SK-N-SH (cell line): ENCODE data around the gene ZSCAN22. TPM values are rescaled to one million over a fixed set of nuclear protein-coding genes. Genes with fewer than 3 reads are reported as not detected.
A peak's percentile ranks its signal among the peaks of the same experiment; 100 is the strongest.

Source experiments
- CTCF ChIA-PET: fragments of 300-600, 350-600 bp; formaldehyde crosslinking; extraction: SDS; loops from one replicate; lab custom pipeline; 2021; lab: Yijun Ruan, JAX
- POLR2A ChIA-PET: fragments of 350-600 bp; sonication (Branson Sonifier 250); formaldehyde crosslinking; extraction: SDS; loops from one replicate; lab custom pipeline; 2020; ENCODE audit warnings: antibody characterized with exemption, inconsistent platforms; lab: Yijun Ruan, JAX
- DNase-seq: peaks from one replicate; pipeline ENCODE4 v3.0.0; 2012
- H2AFZ ChIP-seq: fragments of 200-600 bp; sonication (generic); 2 replicates; pipeline ENCODE4 v1.8.1; 2016; ENCODE audit warnings: antibody characterized with exemption, mild to moderate bottlenecking, low read depth
- H3F3A ChIP-seq: fragments of 200-600 bp; sonication (generic); replicated peaks from 2 replicates; pipeline ENCODE3; 2016; ENCODE audit warnings: antibody characterized with exemption, mild to moderate bottlenecking; ENCODE audit not compliant: insufficient read depth
- H3K27ac ChIP-seq, 2 experiments: fragments of 200-500 bp in 1 of 2; fragments of 200-600 bp in 1 of 2; sonication (Bioruptor generic) in 1 of 2; sonication (generic), shearing (Covaris generic) in 1 of 2; 2 replicates each; pipeline versions ENCODE4 v1.5.1 to v1.6.1; 2014 to 2016; ENCODE audit warnings: low read depth in 2 of 2, inconsistent platforms in 1 of 2, low read length in 1 of 2, mild to moderate bottlenecking in 1 of 2, mixed read lengths in 1 of 2
- H3K27me3 ChIP-seq: fragments of 200-600 bp; sonication (generic), shearing (Covaris generic); 2 replicates; pipeline ENCODE4 v1.6.1; 2016; ENCODE audit warnings: mixed run types; ENCODE audit not compliant: insufficient read depth
- H3K36me3 ChIP-seq, 2 experiments: fragments of 200-500 bp in 1 of 2; fragments of 200-600 bp in 1 of 2; sonication (Bioruptor generic) in 1 of 2; sonication (generic) in 1 of 2; replicated peaks in 1 of 2; 2 replicates each; pipeline versions ENCODE3 to v1.5.1; 2014 to 2016; ENCODE audit warnings: low read length in 1 of 2, mild to moderate bottlenecking in 1 of 2; ENCODE audit not compliant: insufficient read depth in 2 of 2, control insufficient read depth in 1 of 2
- H3K4me1 ChIP-seq, 2 experiments: fragments of 200-500 bp in 1 of 2; fragments of 200-600 bp in 1 of 2; sonication (Bioruptor generic) in 1 of 2; sonication (generic), shearing (Covaris generic) in 1 of 2; 2 replicates each; pipeline versions ENCODE4 v1.5.1 to v1.6.1; 2014 to 2016; ENCODE audit warnings: low read depth in 1 of 2, low read length in 1 of 2, mixed run types in 1 of 2; ENCODE audit not compliant: insufficient read depth in 2 of 2, control insufficient read depth in 1 of 2
- H3K4me2 ChIP-seq: fragments of 200-600 bp; sonication (generic), shearing (Covaris generic); 2 replicates; pipeline ENCODE4 v1.6.1; 2017; ENCODE audit warnings: mixed run types
- H3K4me3 ChIP-seq, 2 experiments: fragments of 200-500 bp in 1 of 2; fragments of 200-600 bp in 1 of 2; sonication (Bioruptor generic) in 1 of 2; sonication (generic), shearing (Covaris generic) in 1 of 2; 2 replicates each; pipeline versions ENCODE4 v1.5.1 to v1.8.1; 2014 to 2016; ENCODE audit warnings: low read depth in 2 of 2, inconsistent platforms in 1 of 2, low read length in 1 of 2, mild to moderate bottlenecking in 1 of 2, mixed read lengths in 1 of 2, moderate library complexity in 1 of 2
- H3K79me2 ChIP-seq: fragments of 200-600 bp; sonication (generic); 2 replicates; pipeline ENCODE4 v1.8.1; 2017; ENCODE audit warnings: mild to moderate bottlenecking; ENCODE audit not compliant: insufficient read depth
- H3K9ac ChIP-seq: fragments of 200-600 bp; sonication (generic); 2 replicates; pipeline ENCODE4 v1.6.1; 2017; ENCODE audit warnings: mixed run types
- H3K9me2 ChIP-seq: fragments of 200-600 bp; sonication (generic); 2 replicates; pipeline ENCODE4 v1.6.1; 2017; ENCODE audit warnings: mixed run types
- H3K9me3 ChIP-seq: fragments of 200-600 bp; sonication (generic); 2 replicates; pipeline ENCODE4 v1.6.1; 2017; ENCODE audit warnings: mixed run types, mild to moderate bottlenecking, moderate library complexity
- H4K20me1 ChIP-seq: fragments of 200-600 bp; sonication (generic); 2 replicates; pipeline ENCODE4 v1.6.1; 2017; ENCODE audit warnings: mild to moderate bottlenecking, mixed run types; ENCODE audit not compliant: insufficient read depth
- CHD2 ChIP-seq: fragments of 150-350 bp; IDR thresholded peaks from 2 replicates; pipeline ENCODE4 v1.6.1; 2018; ENCODE audit warnings: low read length; ENCODE audit not compliant: partially characterized antibody
- EP300 ChIP-seq, 2 experiments: IDR thresholded peaks; 2 replicates each; pipeline versions ENCODE4 v1.4.0 to v1.6.1; 2012; ENCODE audit warnings: borderline replicate concordance in 1 of 2, low read depth in 1 of 2, low read length in 1 of 2
- EZH2phosphoT487 ChIP-seq: fragments of 200-600 bp; sonication (generic); IDR thresholded peaks from 2 replicates; pipeline ENCODE4 v1.6.1; 2017; ENCODE audit warnings: low read depth, mixed run types, mild to moderate bottlenecking, antibody characterized with exemption, moderate library complexity, borderline replicate concordance
- FOSL2 ChIP-seq: IDR thresholded peaks from 2 replicates; pipeline ENCODE4 v1.4.0; 2012; ENCODE audit warnings: low read depth, mild to moderate bottlenecking, moderate library complexity, borderline replicate concordance
- FOXM1 ChIP-seq: IDR thresholded peaks from 2 replicates; pipeline ENCODE4 v1.4.0; 2012; ENCODE audit warnings: low read depth, mild to moderate bottlenecking
- GABPA ChIP-seq: IDR thresholded peaks from 2 replicates; pipeline ENCODE4 v1.4.0; 2012; ENCODE audit warnings: low read depth, mild to moderate bottlenecking
- GATA2 ChIP-seq: sonication (generic); formaldehyde crosslinking; IDR thresholded peaks from 2 replicates; pipeline ENCODE4 v1.5.0; 2020; ENCODE audit warnings: mild to moderate bottlenecking, missing genetic modification reagents
- JUND ChIP-seq: IDR thresholded peaks from 2 replicates; pipeline ENCODE4 v1.4.0; 2012
- RAD21 ChIP-seq: IDR thresholded peaks from 2 replicates; pipeline ENCODE4 v1.6.1; 2012; ENCODE audit warnings: mild to moderate bottlenecking, low read length
- REST ChIP-seq: IDR thresholded peaks from 2 replicates; pipeline ENCODE4 v1.6.1; 2012; ENCODE audit warnings: mild to moderate bottlenecking, low read depth, low read length, moderate library complexity
- SMC3 ChIP-seq: IDR thresholded peaks from 2 replicates; pipeline ENCODE4 v1.6.1; 2012; ENCODE audit warnings: low read depth, low read length, improper control_type of control experiment
- WGBS: methylation state at CpG from one replicate; pipeline ENCODE4 v1.1.6; 2017; ENCODE audit warnings: low lambda C conversion rate; 5-methylcytosine and 5-hydroxymethylcytosine counted together
- polyA plus RNA-seq, 3 experiments: library from polyadenylated mRNA; depleted of rRNA; stranded (reverse); fragments of >200 nt; gene quantifications; 2 replicates each; pipeline ENCODE4 v1.2.3, GENCODE V29; 2012
- TF ChIP-seq, protein P1 (sequence below): IDR thresholded peaks from 2 replicates; pipeline ENCODE4 v1.4.0; 2012; ENCODE audit warnings: low read depth
- TF ChIP-seq, protein P2 (sequence below): fragments of 200-600 bp; sonication (generic); IDR thresholded peaks from 2 replicates; pipeline ENCODE4 v1.6.1; 2017; ENCODE audit warnings: antibody characterized with exemption, mild to moderate bottlenecking, moderate library complexity

The ZSCAN22 gene
- polyA plus RNA-seq, 1 of the 3 experiments (the other 2 are of a cell fraction): 2.3 TPM

DNA sequence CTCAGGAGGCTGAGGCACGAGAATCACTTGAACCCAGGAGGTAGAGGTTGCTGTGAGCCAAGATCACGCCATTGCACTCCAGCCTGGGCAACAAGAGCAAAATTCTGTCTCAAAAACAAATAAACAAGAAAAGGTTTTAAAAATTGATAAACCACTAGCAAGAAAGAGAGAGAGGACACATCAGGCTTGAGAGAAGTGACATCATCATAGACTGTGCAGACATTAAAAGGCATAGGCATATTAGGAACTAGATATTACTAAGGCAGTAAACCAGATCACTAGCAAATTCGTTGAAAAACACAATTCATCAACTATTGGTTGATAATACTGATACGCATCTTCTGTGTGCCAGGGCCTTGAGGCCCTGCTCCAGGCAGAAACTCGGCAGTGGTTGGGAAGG lies 18.8 kb downstream of the ZSCAN22 start:
- no peak overlapping the region for H3K27ac ChIP-seq

More for the DNA sequence above, 18.8 kb downstream of the ZSCAN22 start:
- POLR2A ChIA-PET: interaction anchor here (1.2 kb wide), 1 partner anchor 9 kb away, joined by 3 read pairs; no protein-coding TSS in a partner anchor
- peaks cover 0 to 6% of the 10 kb centered on the region in 2 experiments; a peak in 2 of 4 replicates for H3K4me1 ChIP-seq
- WGBS: 86% methylated on average over 5 of the region's 5 CpGs
- peaks cover 66% of the 10 kb centered on the region for H3K79me2 ChIP-seq
- peaks cover 5% of the 10 kb centered on the region for H3F3A ChIP-seq
- TF ChIP-seq SMC3: no peak
- TF ChIP-seq GATA2: no peak
- no peak for TF ChIP-seq FOSL2
- no peak for TF ChIP-seq GABPA
- no peak for TF ChIP-seq FOXM1
- TF ChIP-seq, protein P1, sequence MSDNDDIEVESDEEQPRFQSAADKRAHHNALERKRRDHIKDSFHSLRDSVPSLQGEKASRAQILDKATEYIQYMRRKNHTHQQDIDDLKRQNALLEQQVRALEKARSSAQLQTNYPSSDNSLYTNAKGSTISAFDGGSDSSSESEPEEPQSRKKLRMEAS: no peak
- TF ChIP-seq, protein P2, sequence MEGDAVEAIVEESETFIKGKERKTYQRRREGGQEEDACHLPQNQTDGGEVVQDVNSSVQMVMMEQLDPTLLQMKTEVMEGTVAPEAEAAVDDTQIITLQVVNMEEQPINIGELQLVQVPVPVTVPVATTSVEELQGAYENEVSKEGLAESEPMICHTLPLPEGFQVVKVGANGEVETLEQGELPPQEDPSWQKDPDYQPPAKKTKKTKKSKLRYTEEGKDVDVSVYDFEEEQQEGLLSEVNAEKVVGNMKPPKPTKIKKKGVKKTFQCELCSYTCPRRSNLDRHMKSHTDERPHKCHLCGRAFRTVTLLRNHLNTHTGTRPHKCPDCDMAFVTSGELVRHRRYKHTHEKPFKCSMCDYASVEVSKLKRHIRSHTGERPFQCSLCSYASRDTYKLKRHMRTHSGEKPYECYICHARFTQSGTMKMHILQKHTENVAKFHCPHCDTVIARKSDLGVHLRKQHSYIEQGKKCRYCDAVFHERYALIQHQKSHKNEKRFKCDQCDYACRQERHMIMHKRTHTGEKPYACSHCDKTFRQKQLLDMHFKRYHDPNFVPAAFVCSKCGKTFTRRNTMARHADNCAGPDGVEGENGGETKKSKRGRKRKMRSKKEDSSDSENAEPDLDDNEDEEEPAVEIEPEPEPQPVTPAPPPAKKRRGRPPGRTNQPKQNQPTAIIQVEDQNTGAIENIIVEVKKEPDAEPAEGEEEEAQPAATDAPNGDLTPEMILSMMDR: no peak
- TF ChIP-seq EZH2phosphoT487: no peak
- no peak for TF ChIP-seq JUND
- no peak for TF ChIP-seq REST
- TF ChIP-seq CHD2: no peak
- TF ChIP-seq RAD21: no peak
- TF ChIP-seq EP300 (IDR thresholded peaks at IDR 0.05; ENCODE audit: borderline replicate concordance in 1 of 2, low read depth in 1 of 2, low read length in 1 of 2): no peak
- TF ChIP-seq, all 33 proteins: peak for 0
- Histone ChIP-seq H3K27me3 (no peaks in the 10 kb centered on the region), H3K4me3 (no peak overlapping the region), H3K4me2 (peak overlapping the region; percentile 78; the same call in 1 of the 2 replicates), H4K20me1 (no peaks in the 10 kb centered on the region), H3K9ac (no peak overlapping the region), H2AFZ (no peak overlapping the region), H3K9me2 (no peaks in the 10 kb centered on the region), H3K36me3 (peaks cover 12% of the 10 kb centered on the region in 2 experiments), H3K9me3 (no peaks in the 10 kb centered on the region)
- DNase-seq: no peak
- CTCF ChIA-PET: interaction anchor here (0.8 to 2.0 kb wide), 3 partner anchors 15 to 17 kb away, joined by 3 to 7 read pairs (median 3); partner anchors contain the start of gene ZNF497
